HAP-1 (cell line): Measurements from ENCODE around the gene USP5.

Source experiments
- DNase-seq, 2 experiments: peaks; one replicate each; pipeline ENCODE4 v3.0.0-alpha.2; 2016 to 2020; ENCODE audit warnings: low spot score in 2 of 2
- H3K27me3 ChIP-seq: fragments of 250-450 bp; sonication (Bioruptor Pico); 2 replicates; pipeline ENCODE4 v1.5.1; 2020; ENCODE audit warnings: low read depth, mild to moderate bottlenecking, moderate library complexity
- H3K36me3 ChIP-seq: fragments of 250-450 bp; sonication (Bioruptor Pico); replicated peaks from 2 replicates; pipeline ENCODE4 v1.5.1; 2020; ENCODE audit warnings: mild to moderate bottlenecking
- H3K4me1 ChIP-seq: fragments of 250-450 bp; sonication (Bioruptor Pico); 2 replicates; pipeline ENCODE4 v1.5.1; 2020; ENCODE audit warnings: mild to moderate bottlenecking
- H3K4me3 ChIP-seq: fragments of 250-450 bp; sonication (Bioruptor Pico); 2 replicates; pipeline ENCODE4 v1.5.1; 2020; ENCODE audit warnings: mild to moderate bottlenecking, moderate library complexity
- H3K9me3 ChIP-seq: fragments of 250-450 bp; sonication (Bioruptor Pico); 2 replicates; pipeline ENCODE4 v1.5.1; 2020; ENCODE audit warnings: mild to moderate bottlenecking, moderate library complexity
- in situ Hi-C: fragments of 300-500 bp; cut with MboI; formaldehyde crosslinking; loops from 3 replicates; pipeline ENCODE4 v1.14.3; 2020; ENCODE audit warnings: low sequenced_read_pairs, inconsistent platforms, mixed read lengths

Gene USP5

GRCh38 chr12:6828781-6829535, 23.0 kb upstream of the USP5 start:
- peak in 1 of 2 experiments; percentile 60 for DNase-seq
- peaks cover 44% of the 10 kb centered on the region for H3K36me3 ChIP-seq
- peaks cover 12% of the 10 kb centered on the region for H3K4me1 ChIP-seq
- in situ Hi-C loops, result loop anchor here (5.0 kb wide), 1 partner anchor 77 kb away; the partner anchor contains the start of gene MLF2
- no peaks in the 10 kb centered on the region for H3K9me3 ChIP-seq
- H3K4me3 ChIP-seq, result peak overlapping the region; percentile 93
- no peaks in the 10 kb centered on the region for H3K27me3 ChIP-seq

GRCh38 chr12:6829536-6830220, 22.3 kb upstream of the USP5 start:
- H3K4me3 ChIP-seq, result peak overlapping the region; percentile 93
- peak; percentile 37 to 77 for DNase-seq

GRCh38 chr12:6830286-6830890, 21.6 kb upstream of the USP5 start:
- no peaks in the 10 kb centered on the region for H3K27me3 ChIP-seq

More at GRCh38 chr12:6829536-6830220, 22.3 kb upstream of the USP5 start:
- Histone ChIP-seq H3K27me3 (no peaks in the 10 kb centered on the region), H3K4me1 (peaks cover 12% of the 10 kb centered on the region), H3K36me3 (peaks cover 51% of the 10 kb centered on the region), H3K9me3 (no peaks in the 10 kb centered on the region)
- in situ Hi-C loops, result loop anchor here (5.0 kb wide), 1 partner anchor 77 kb away; the partner anchor contains the start of gene MLF2

GRCh38 chr12:6830999-6831398, 21.0 kb upstream of the USP5 start:
- no peak for DNase-seq
- in situ Hi-C loops, result no loop called here
- peaks cover 12% of the 10 kb centered on the region for H3K4me1 ChIP-seq
- no peaks in the 10 kb centered on the region for H3K27me3 ChIP-seq
- no peak overlapping the region for H3K4me3 ChIP-seq
- H3K9me3 ChIP-seq, result no peaks in the 10 kb centered on the region
- peaks cover 60% of the 10 kb centered on the region for H3K36me3 ChIP-seq

More at GRCh38 chr12:6830286-6830890, 21.6 kb upstream of the USP5 start:
- H3K9me3 ChIP-seq, result no peaks in the 10 kb centered on the region
- DNase-seq, result no peak
- in situ Hi-C loops, result no loop called here
- peaks cover 56% of the 10 kb centered on the region for H3K36me3 ChIP-seq
- peaks cover 12% of the 10 kb centered on the region for H3K4me1 ChIP-seq
- H3K4me3 ChIP-seq, result peak overlapping the region; percentile 93

- DNase-seq, result no peak
- no peak overlapping the region for H3K4me3 ChIP-seq
- H3K4me1 ChIP-seq, result peaks cover 12% of the 10 kb centered on the region
- H3K9me3 ChIP-seq, result no peaks in the 10 kb centered on the region
- in situ Hi-C loops, result no loop called here
- no peaks in the 10 kb centered on the region for H3K27me3 ChIP-seq
- peaks cover 65% of the 10 kb centered on the region for H3K36me3 ChIP-seq
These were observed 20.4 kb upstream of the USP5 start for GRCh38 chr12:6831450-6831995.

GRCh38 chr12:6832125-6832524, 19.8 kb upstream of the USP5 start:
- Histone ChIP-seq H3K27me3 (no peaks in the 10 kb centered on the region), H3K4me3 (no peak overlapping the region), H3K9me3 (no peaks in the 10 kb centered on the region), H3K4me1 (peaks cover 11% of the 10 kb centered on the region), H3K36me3 (peaks cover 71% of the 10 kb centered on the region)
- DNase-seq, result no peak
- in situ Hi-C loops, result no loop called here

GRCh38 chr12:6833189-6833890, 18.6 kb upstream of the USP5 start:
- H3K4me3 ChIP-seq, result no peak overlapping the region
- H3K4me1 ChIP-seq, result peaks cover 6% of the 10 kb centered on the region
- in situ Hi-C loops, result no loop called here
- H3K9me3 ChIP-seq, result no peaks in the 10 kb centered on the region
- DNase-seq, result no peak
- peaks cover 84% of the 10 kb centered on the region for H3K36me3 ChIP-seq
- no peaks in the 10 kb centered on the region for H3K27me3 ChIP-seq

GRCh38 chr12:6834254-6834653, 17.7 kb upstream of the USP5 start:
- in situ Hi-C loops, result no loop called here
- Histone ChIP-seq H3K4me1 (peaks cover 6% of the 10 kb centered on the region), H3K9me3 (no peaks in the 10 kb centered on the region), H3K4me3 (no peak overlapping the region), H3K36me3 (peaks cover 90% of the 10 kb centered on the region), H3K27me3 (no peaks in the 10 kb centered on the region)
- no peak for DNase-seq

GRCh38 chr12:6834873-6835272, 17.1 kb upstream of the USP5 start:
- Histone ChIP-seq H3K27me3 (no peaks in the 10 kb centered on the region), H3K4me1 (peaks cover 3% of the 10 kb centered on the region), H3K9me3 (no peaks in the 10 kb centered on the region), H3K36me3 (peaks cover 91% of the 10 kb centered on the region), H3K4me3 (no peak overlapping the region)
- DNase-seq, result no peak
- in situ Hi-C loops, result no loop called here

- no peak for DNase-seq
- H3K4me3 ChIP-seq, result no peak overlapping the region
- no peaks in the 10 kb centered on the region for H3K4me1 ChIP-seq
- in situ Hi-C loops, result no loop called here
- H3K9me3 ChIP-seq, result no peaks in the 10 kb centered on the region
- H3K36me3 ChIP-seq, result peaks cover 87% of the 10 kb centered on the region
- H3K27me3 ChIP-seq, result no peaks in the 10 kb centered on the region
These were observed 15.1 kb upstream of the USP5 start for GRCh38 chr12:6836851-6837250.

- no peak overlapping the region for H3K4me3 ChIP-seq
- no peaks in the 10 kb centered on the region for H3K27me3 ChIP-seq
- peaks cover 89% of the 10 kb centered on the region for H3K36me3 ChIP-seq
- H3K9me3 ChIP-seq, result no peaks in the 10 kb centered on the region
- no peaks in the 10 kb centered on the region for H3K4me1 ChIP-seq
- in situ Hi-C loops, result no loop called here
- DNase-seq, result no peak
These were observed 14.4 kb upstream of the USP5 start for GRCh38 chr12:6837370-6838060.

GRCh38 chr12:6838854-6839253, 13.1 kb upstream of the USP5 start:
- peaks cover 91% of the 10 kb centered on the region for H3K36me3 ChIP-seq

More at GRCh38 chr12:6838854-6839253, 13.1 kb upstream of the USP5 start:
- no peaks in the 10 kb centered on the region for H3K4me1 ChIP-seq
- H3K27me3 ChIP-seq, result no peaks in the 10 kb centered on the region
- H3K9me3 ChIP-seq, result no peaks in the 10 kb centered on the region
- no peak overlapping the region for H3K4me3 ChIP-seq
- no peak for DNase-seq
- in situ Hi-C loops, result no loop called here
